Right atrium auricular region (tissue), 2 donors: Measurements from ENCODE around the gene CDC20B. TPM values are rescaled to one million over a fixed set of nuclear protein-coding genes. Genes with fewer than 3 reads are reported as not detected.
A peak's percentile ranks its signal among the peaks of the same experiment; 100 is the strongest.

ENCODE experiments used
- DNase-seq: peaks from one replicate; pipeline ENCODE4 v3.0.0-alpha.2; 2019; ENCODE audit warnings: low spot score
- H3K27ac ChIP-seq, 2 donors: fragments of 200-600 bp; sonication (generic); 1 replicate in 1 of 2; 2 replicates in 1 of 2; pipeline ENCODE4 v1.5.1; 2016 to 2019
- H3K27me3 ChIP-seq, 2 donors: fragments of 200-600 bp; sonication (generic); one replicate each; pipeline versions ENCODE4 v1.5.1 to v1.6.0; 2017 to 2019
- H3K36me3 ChIP-seq: fragments of 200-600 bp; sonication (generic); one replicate; pipeline ENCODE4 v1.5.1; 2016
- H3K4me1 ChIP-seq, 2 donors: fragments of 200-600 bp; sonication (generic); one replicate each; pipeline versions ENCODE4 v1.5.1 to v1.6.0; 2017 to 2019
- H3K4me3 ChIP-seq, 2 donors: fragments of 200-600 bp; sonication (generic); 1 replicate in 1 of 2; 2 replicates in 1 of 2; pipeline ENCODE4 v1.5.1; 2017 to 2019; ENCODE audit warnings: mild to moderate bottlenecking in 1 of 2, moderate library complexity in 1 of 2
- H3K9me3 ChIP-seq, 2 donors: fragments of 200-600 bp; sonication (generic); one replicate each; pipeline ENCODE4 v1.5.1; 2019
- CTCF ChIP-seq, 2 donors: fragments of 200-600 bp; sonication (generic); IDR thresholded peaks; one replicate each; pipeline ENCODE4 v1.5.1; 2019; ENCODE audit warnings: antibody characterized with exemption in 2 of 2
- total RNA-seq, 2 donors: library from RNA; depleted of rRNA; stranded (reverse); fragments of >200 nt; gene quantifications; one replicate each; pipeline ENCODE4 v1.1.0, GENCODE V29; 2016

CDC20B gene
- total RNA-seq, 2 donors from 2014 or later = not detected

- no peak for TF ChIP-seq CTCF (IDR thresholded peaks at IDR 0.05)
- DNase-seq = no peak
- H3K4me3 ChIP-seq = no peak overlapping the region
- peaks cover 0 to 11% of the 10 kb centered on the region in 2 donors for H3K4me1 ChIP-seq
- no peaks in the 10 kb centered on the region for H3K36me3 ChIP-seq
- H3K27me3 ChIP-seq = peaks cover 10 to 16% of the 10 kb centered on the region in 2 donors
- H3K27ac ChIP-seq = no peak overlapping the region
- no peaks in the 10 kb centered on the region for H3K9me3 ChIP-seq
Observed at GRCh38 chr5:55180016-55180415, 7.0 kb upstream of the CDC20B start.

GRCh38 chr5:55177078-55177477 is 4.1 kb upstream of the CDC20B start:
- H3K4me1 ChIP-seq = peaks cover 0 to 27% of the 10 kb centered on the region in 2 donors
- H3K4me3 ChIP-seq = no peak overlapping the region
- peaks cover 16 to 30% of the 10 kb centered on the region in 2 donors for H3K27me3 ChIP-seq
- DNase-seq = no peak
- no peaks in the 10 kb centered on the region for H3K9me3 ChIP-seq
- TF ChIP-seq CTCF (IDR thresholded peaks at IDR 0.05) = no peak
- H3K27ac ChIP-seq = no peak overlapping the region
- no peaks in the 10 kb centered on the region for H3K36me3 ChIP-seq

DNA sequence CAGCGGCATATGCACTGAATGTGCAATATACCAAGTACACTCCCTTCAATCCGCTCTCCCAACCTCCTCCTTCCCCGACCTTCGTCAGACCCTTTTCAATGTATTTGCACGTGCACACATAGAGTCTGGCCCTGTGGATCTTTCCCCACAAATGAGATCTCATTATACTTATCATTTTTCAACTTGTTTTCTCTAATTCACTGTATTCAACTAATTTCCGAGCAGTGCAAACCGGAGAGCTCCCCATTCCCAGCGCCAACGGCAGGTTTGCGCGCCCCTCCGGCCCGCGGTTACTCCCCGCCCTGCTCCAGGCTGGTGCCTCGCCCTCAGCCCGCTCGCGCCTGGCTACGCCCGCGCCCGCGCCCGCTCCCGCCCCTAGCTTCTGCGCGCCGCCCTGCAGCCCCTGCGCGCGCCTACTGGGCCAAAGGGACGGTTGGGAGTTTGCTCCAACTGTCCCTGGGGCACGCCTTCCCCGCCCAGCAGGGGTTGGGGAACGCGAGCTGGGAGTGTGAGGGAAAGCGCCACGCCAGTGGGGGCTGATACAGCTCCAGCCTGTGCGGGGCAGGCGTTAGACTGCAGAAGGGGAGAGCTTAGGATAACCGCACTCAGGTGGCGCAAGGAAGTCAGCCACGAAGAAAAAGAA is 3.3 kb upstream of the CDC20B start:
- Histone ChIP-seq H3K4me3 (peak overlapping the region in 1 of 2 donors; percentile 26), H3K4me1 (peaks cover 0 to 27% of the 10 kb centered on the region in 2 donors), H3K27ac (no peak overlapping the region), H3K27me3 (peaks cover 16 to 30% of the 10 kb centered on the region in 2 donors), H3K36me3 (no peaks in the 10 kb centered on the region), H3K9me3 (no peaks in the 10 kb centered on the region)
- peak in 1 of 2 donors; percentile 59 for TF ChIP-seq CTCF (IDR thresholded peaks at IDR 0.05)
- no peak for DNase-seq

GRCh38 chr5:55175781-55176175 is 2.8 kb upstream of the CDC20B start:
- H3K4me1 ChIP-seq = peaks cover 0 to 27% of the 10 kb centered on the region in 2 donors
- H3K36me3 ChIP-seq = no peaks in the 10 kb centered on the region
- no peak overlapping the region for H3K27ac ChIP-seq
- DNase-seq = no peak
- no peaks in the 10 kb centered on the region for H3K9me3 ChIP-seq
- TF ChIP-seq CTCF (IDR thresholded peaks at IDR 0.05) = no peak
- no peak overlapping the region for H3K4me3 ChIP-seq
- H3K27me3 ChIP-seq = peaks cover 16 to 30% of the 10 kb centered on the region in 2 donors

DNA sequence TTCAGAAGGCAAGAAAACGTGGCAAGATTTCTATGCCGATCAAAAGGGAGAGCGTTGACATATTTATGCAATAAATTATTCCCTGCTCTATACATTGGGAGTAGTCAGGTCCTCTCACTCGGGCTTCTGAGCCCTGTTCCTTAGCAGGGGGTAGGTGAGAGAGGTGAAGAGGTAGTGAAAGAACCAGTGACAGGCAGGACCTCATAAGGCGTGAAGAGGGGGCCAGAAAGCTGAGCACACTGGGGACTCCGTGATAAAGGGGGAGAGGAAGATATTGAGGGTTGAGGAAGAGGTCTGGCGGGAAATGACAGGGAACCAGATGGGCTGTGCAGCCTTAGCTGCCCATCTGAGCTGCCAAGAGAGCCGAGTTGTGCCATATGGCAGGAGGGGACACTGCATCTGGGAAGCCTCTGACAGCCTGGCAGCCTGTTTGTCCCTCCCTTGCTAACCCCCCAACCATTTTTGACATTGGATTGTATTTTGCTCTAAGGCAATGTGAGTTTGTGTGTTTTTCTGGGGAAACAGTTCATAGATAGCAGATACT is 782 bp upstream of the CDC20B start:
- Histone ChIP-seq H3K4me3 (peak overlapping the region; percentile 33 to 54), H3K4me1 (peaks cover 0 to 27% of the 10 kb centered on the region in 2 donors), H3K9me3 (no peaks in the 10 kb centered on the region), H3K36me3 (no peaks in the 10 kb centered on the region), H3K27me3 (peaks cover 16 to 30% of the 10 kb centered on the region in 2 donors), H3K27ac (no peak overlapping the region)
- DNase-seq = no peak
- no peak for TF ChIP-seq CTCF (IDR thresholded peaks at IDR 0.05)
